HCEC 1CT (cell line): ENCODE measurements around the gene FSCN2.

Experiments
- DNase-seq: peaks from one replicate; pipeline ENCODE4 v3.0.0-alpha.2; 2017

The FSCN2 gene

GRCh38 chr17:81544281-81544974 lies 16.3 kb downstream of the FSCN2 start:
- no peak for DNase-seq

GRCh38 chr17:81545160-81545949 lies 17.2 kb downstream of the FSCN2 start:
- DNase-seq = no peak

- no peak for DNase-seq
These were observed 18.9 kb downstream of the FSCN2 start for GRCh38 chr17:81546906-81547613.

GRCh38 chr17:81547614-81547982 lies 19.4 kb downstream of the FSCN2 start:
- DNase-seq = no peak

- no peak for DNase-seq
These were observed 20.9 kb downstream of the FSCN2 start for GRCh38 chr17:81549031-81549557.

- DNase-seq = no peak
These were observed 21.6 kb downstream of the FSCN2 start for GRCh38 chr17:81549826-81550225.

GRCh38 chr17:81550285-81550684 lies 22.1 kb downstream of the FSCN2 start:
- no peak for DNase-seq

GRCh38 chr17:81550830-81551457 lies 22.8 kb downstream of the FSCN2 start:
- DNase-seq = no peak

GRCh38 chr17:81551458-81552243 lies 23.5 kb downstream of the FSCN2 start:
- DNase-seq = peak; percentile 30

GRCh38 chr17:81552244-81553017 lies 24.3 kb downstream of the FSCN2 start, which contains the start of gene FAAP100:
FAAP100 (minus strand) TSS chr17:81552353; CDS start chr17:81552330, 23 bp downstream.
- DNase-seq = peak; percentile 81

GRCh38 chr17:81553018-81553615 lies 24.9 kb downstream of the FSCN2 start:
- DNase-seq = peak; percentile 78

- DNase-seq = peak; percentile 98
These were observed 25.5 kb downstream of the FSCN2 start for GRCh38 chr17:81553616-81554181.

GRCh38 chr17:81556175-81556691 lies 28.1 kb downstream of the FSCN2 start:
- peak; percentile 57 for DNase-seq

GRCh38 chr17:81556863-81557262 lies 28.7 kb downstream of the FSCN2 start:
- DNase-seq = no peak

- no peak for DNase-seq
These were observed 29.3 kb downstream of the FSCN2 start for GRCh38 chr17:81557276-81558114.

GRCh38 chr17:81558115-81558468 lies 29.9 kb downstream of the FSCN2 start:
- DNase-seq = no peak

GRCh38 chr17:81558941-81559806 lies 31.0 kb downstream of the FSCN2 start:
- DNase-seq = no peak

- DNase-seq = peak; percentile 79
These were observed 33.3 kb downstream of the FSCN2 start for GRCh38 chr17:81561494-81561885.
